HEK293 (cell line): ENCODE results near the gene TAS2R60.

Experiments used
- CTCF ChIA-PET: fragments of 350-600 bp; formaldehyde crosslinking; extraction: SDS; loops from one replicate; lab custom pipeline; 2021; ENCODE audit warnings: antibody characterized with exemption; lab: Yijun Ruan, JAX
- POLR2A ChIA-PET: fragments of 300-600 bp; formaldehyde crosslinking; extraction: SDS; loops from one replicate; lab custom pipeline; 2020; ENCODE audit warnings: antibody characterized with exemption, inconsistent platforms; lab: Yijun Ruan, JAX
- H3K27ac ChIP-seq: fragments of 200-500 bp; sonication (Bioruptor generic); 2 replicates; pipeline ENCODE4 v1.5.1; 2014; ENCODE audit warnings: low read depth, low read length, control low read depth, inconsistent platforms; ENCODE audit errors: extremely low read depth
- H3K36me3 ChIP-seq, 2 experiments: fragments of 200-500 bp in 1 of 2; sonication (Bioruptor generic) in 1 of 2; 1 replicate in 1 of 2; 2 replicates in 1 of 2; pipeline ENCODE4 v1.5.1; 2014 to 2017; ENCODE audit warnings: inconsistent platforms in 2 of 2, low read length in 2 of 2; ENCODE audit not compliant: control insufficient read depth in 2 of 2, insufficient read depth in 1 of 2
- H3K4me1 ChIP-seq: fragments of 200-500 bp; sonication (Bioruptor generic); 2 replicates; pipeline ENCODE4 v1.5.1; 2014; ENCODE audit warnings: mild to moderate bottlenecking, low read length, inconsistent platforms; ENCODE audit not compliant: control insufficient read depth, insufficient read depth
- H3K4me3 ChIP-seq: 2 replicates; pipeline ENCODE4 v1.5.1; 2011; ENCODE audit warnings: low read depth, mild to moderate bottlenecking, control low read depth, low read length, moderate library complexity
- H3K9me3 ChIP-seq: fragments of 200-500 bp; sonication (Bioruptor generic); 2 replicates; pipeline ENCODE4 v1.5.1; 2014; ENCODE audit warnings: low read depth, low read length, inconsistent platforms; ENCODE audit not compliant: control insufficient read depth, insufficient read depth
- ELK4 ChIP-seq: IDR thresholded peaks from 2 replicates; pipeline ENCODE4 v1.6.1; 2011; ENCODE audit warnings: mild to moderate bottlenecking, low read depth, low read length, borderline replicate concordance
- GLI2 ChIP-seq: fragments of 450-650 bp; formaldehyde crosslinking; IDR thresholded peaks from 2 replicates; pipeline ENCODE4; 2017; ENCODE audit warnings: missing biosample characterization, missing genetic modification characterization, low read depth, borderline replicate concordance
- OSR2 ChIP-seq: fragments of 450-650 bp; formaldehyde crosslinking; IDR thresholded peaks from 2 replicates; pipeline ENCODE4 v1.5.1; 2016; ENCODE audit warnings: missing biosample characterization, missing genetic modification characterization
- PRDM1 ChIP-seq: fragments of 450-650 bp; formaldehyde crosslinking; IDR thresholded peaks from 2 replicates; pipeline ENCODE4; 2016; ENCODE audit warnings: missing biosample characterization, missing genetic modification characterization
- PRDM2 ChIP-seq: fragments of 450-650 bp; formaldehyde crosslinking; IDR thresholded peaks from 2 replicates; pipeline ENCODE4 v1.5.1; 2016; ENCODE audit warnings: missing biosample characterization, missing genetic modification characterization, borderline replicate concordance
- ZBTB1 ChIP-seq: fragments of 450-650 bp; formaldehyde crosslinking; IDR thresholded peaks from 2 replicates; pipeline ENCODE4 v1.5.1; 2016; ENCODE audit warnings: missing biosample characterization, missing genetic modification characterization
- ZEB2 ChIP-seq: fragments of 450-650 bp; formaldehyde crosslinking; IDR thresholded peaks from 2 replicates; pipeline ENCODE4 v1.5.1; 2016; ENCODE audit warnings: missing biosample characterization, missing genetic modification characterization
- ZFP3 ChIP-seq: fragments of 450-650 bp; formaldehyde crosslinking; IDR thresholded peaks from 2 replicates; pipeline ENCODE4 v1.5.1; 2016; ENCODE audit warnings: low read depth, missing biosample characterization, missing genetic modification characterization
- ZNF138 ChIP-seq: fragments of 450-650 bp; formaldehyde crosslinking; IDR thresholded peaks from 2 replicates; pipeline ENCODE4 v1.5.1; 2016; ENCODE audit warnings: missing biosample characterization, missing genetic modification characterization, borderline replicate concordance
- ZNF292 ChIP-seq: fragments of 450-650 bp; formaldehyde crosslinking; IDR thresholded peaks from 2 replicates; pipeline ENCODE4 v1.5.1; 2016; ENCODE audit warnings: low read depth, missing biosample characterization, missing genetic modification characterization, borderline replicate concordance
- ZNF560 ChIP-seq: fragments of 450-650 bp; formaldehyde crosslinking; IDR thresholded peaks from 2 replicates; pipeline ENCODE4 v1.5.1; 2017; ENCODE audit warnings: missing biosample characterization, missing genetic modification characterization, borderline replicate concordance
- ZNF677 ChIP-seq: fragments of 450-650 bp; IDR thresholded peaks from 2 replicates; pipeline ENCODE4 v1.5.0; 2018; ENCODE audit warnings: missing biosample characterization, mild to moderate bottlenecking, missing genetic modification characterization, moderate library complexity
- ZNF701 ChIP-seq: fragments of 450-650 bp; formaldehyde crosslinking; IDR thresholded peaks from 2 replicates; pipeline ENCODE4 v1.5.1; 2016; ENCODE audit warnings: missing biosample characterization, missing genetic modification characterization
- ZSCAN4 ChIP-seq: fragments of 450-650 bp; formaldehyde crosslinking; IDR thresholded peaks from 2 replicates; pipeline ENCODE4 v1.5.1; 2017; ENCODE audit warnings: missing biosample characterization, missing genetic modification characterization

The TAS2R60 gene

GRCh38 chr7:143479055-143479766 lies 36.0 kb downstream of the TAS2R60 start (continued):
- TF ChIP-seq GLI2 (tag by site-specific recombination) (no peak), ZNF560 (tag by site-specific recombination) (no peak), PRDM1 (no peak), ZFP3 (tag by site-specific recombination) (no peak), ZNF138 (tag by site-specific recombination) (no peak), ZNF677 (no peak), ZNF292 (no peak)

- POLR2A ChIA-PET, result no interaction called here
- H3K27ac ChIP-seq, result no peak overlapping the region
Measured at GRCh38 chr7:143480501-143480900, 37.2 kb downstream of the TAS2R60 start.

More at GRCh38 chr7:143480501-143480900, 37.2 kb downstream of the TAS2R60 start:
- Histone ChIP-seq H3K9me3 (no peaks in the 10 kb centered on the region), H3K4me3 (no peak overlapping the region), H3K36me3 (no peaks in the 10 kb centered on the region), H3K4me1 (no peaks in the 10 kb centered on the region)
- CTCF ChIA-PET, result interaction anchor here (0.7 to 1.2 kb wide), 3 partner anchors 10 to 256 kb away, joined by 3 read pairs; no protein-coding TSS in a partner anchor
- no peak for TF ChIP-seq ZNF701 (tag by site-specific recombination)
- TF ChIP-seq ZEB2 (tag by site-specific recombination), result no peak
- no peak for TF ChIP-seq ZBTB1
- TF ChIP-seq ZSCAN4 (tag by site-specific recombination), result no peak
- no peak for TF ChIP-seq ZNF138 (tag by site-specific recombination)
- TF ChIP-seq PRDM2 (tag by site-specific recombination), result no peak
- no peak for TF ChIP-seq ELK4
- TF ChIP-seq OSR2, result no peak
